ENCODE data around the gene PGPEP1.

DNA sequence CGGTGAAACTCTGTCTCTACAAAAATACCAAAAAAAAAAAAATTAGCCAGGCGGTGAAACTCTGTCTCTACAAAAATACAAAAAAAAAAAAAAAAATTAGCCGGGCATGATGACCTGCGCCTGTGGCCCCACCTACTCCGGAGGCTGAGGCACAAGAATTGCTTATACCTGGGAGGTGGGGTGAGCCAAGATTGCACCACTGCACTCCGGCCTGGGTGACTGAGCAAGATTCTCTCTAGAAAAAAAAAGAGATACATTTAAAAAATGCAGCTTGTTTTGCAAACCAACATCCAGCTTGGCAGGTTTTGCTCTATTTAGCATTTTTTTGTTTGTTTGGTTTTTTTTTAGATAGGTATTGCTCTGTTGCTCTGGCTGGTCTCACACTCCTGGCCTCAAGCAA, 6.7 kb upstream of the PGPEP1 start:
- no peak for TF ChIP-seq EZH2 (IDR thresholded peaks at IDR 0.05; ENCODE audit: borderline replicate concordance, low read length)
- TF ChIP-seq, protein P1, sequence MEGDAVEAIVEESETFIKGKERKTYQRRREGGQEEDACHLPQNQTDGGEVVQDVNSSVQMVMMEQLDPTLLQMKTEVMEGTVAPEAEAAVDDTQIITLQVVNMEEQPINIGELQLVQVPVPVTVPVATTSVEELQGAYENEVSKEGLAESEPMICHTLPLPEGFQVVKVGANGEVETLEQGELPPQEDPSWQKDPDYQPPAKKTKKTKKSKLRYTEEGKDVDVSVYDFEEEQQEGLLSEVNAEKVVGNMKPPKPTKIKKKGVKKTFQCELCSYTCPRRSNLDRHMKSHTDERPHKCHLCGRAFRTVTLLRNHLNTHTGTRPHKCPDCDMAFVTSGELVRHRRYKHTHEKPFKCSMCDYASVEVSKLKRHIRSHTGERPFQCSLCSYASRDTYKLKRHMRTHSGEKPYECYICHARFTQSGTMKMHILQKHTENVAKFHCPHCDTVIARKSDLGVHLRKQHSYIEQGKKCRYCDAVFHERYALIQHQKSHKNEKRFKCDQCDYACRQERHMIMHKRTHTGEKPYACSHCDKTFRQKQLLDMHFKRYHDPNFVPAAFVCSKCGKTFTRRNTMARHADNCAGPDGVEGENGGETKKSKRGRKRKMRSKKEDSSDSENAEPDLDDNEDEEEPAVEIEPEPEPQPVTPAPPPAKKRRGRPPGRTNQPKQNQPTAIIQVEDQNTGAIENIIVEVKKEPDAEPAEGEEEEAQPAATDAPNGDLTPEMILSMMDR (conservative IDR thresholded peaks at IDR 0.05 in 1 of 2, IDR thresholded peaks at IDR 0.05 in 1 of 2; ENCODE audit: extremely low read depth in 1 of 2, insufficient read depth in 1 of 2, low read depth in 1 of 2, low read length in 2 of 2), result no peak

Measured in mammary epithelial cell (primary cell).